NCI-H1417 treated with DMSO at 0.1 percent for 48 hours (cell line): ENCODE measurements around the gene GOLGA5.
A peak's percentile ranks its signal among the peaks of the same experiment; 100 is the strongest.
"Not testable (repeated sequence)": the region's sequence is repeated elsewhere in the genome, so short reads cannot be mapped to it uniquely, and the experiment has no call there.

Experiments
- DNase-seq: peaks from one replicate; lab custom pipeline; 2025; lab: John Stamatoyannopoulos, UW

Gene GOLGA5

GRCh38 chr14:92778868-92779565 lies 15.1 kb upstream of the GOLGA5 start:
- not testable (repeated sequence) for DNase-seq

GRCh38 chr14:92780444-92781232 lies 13.5 kb upstream of the GOLGA5 start:
- DNase-seq = no peak

- DNase-seq = no peak
Measured at GRCh38 chr14:92781350-92781749, 12.8 kb upstream of the GOLGA5 start.

- peak; percentile 41 for DNase-seq
Measured at GRCh38 chr14:92783813-92784431, 10.2 kb upstream of the GOLGA5 start.

- no peak for DNase-seq
Measured at GRCh38 chr14:92785667-92786426, 8.3 kb upstream of the GOLGA5 start.

- no peak for DNase-seq
Measured at GRCh38 chr14:92786427-92786756, 7.7 kb upstream of the GOLGA5 start.

GRCh38 chr14:92787554-92787953 lies 6.6 kb upstream of the GOLGA5 start:
- DNase-seq = no peak

- no peak for DNase-seq
Measured at GRCh38 chr14:92789457-92790089, 4.5 kb upstream of the GOLGA5 start.

- no peak for DNase-seq
Measured at GRCh38 chr14:92792885-92793284, 1.2 kb upstream of the GOLGA5 start.

GRCh38 chr14:92794547-92794941 lies 439 bp downstream of the GOLGA5 start:
- DNase-seq = no peak

- DNase-seq = no peak
Measured at GRCh38 chr14:92794961-92795360, 856 bp downstream of the GOLGA5 start.

- no peak for DNase-seq
Measured at GRCh38 chr14:92797935-92798653, 4.0 kb downstream of the GOLGA5 start.

- DNase-seq = no peak
Measured at GRCh38 chr14:92798811-92799210, 4.7 kb downstream of the GOLGA5 start.

- DNase-seq = no peak
Measured at GRCh38 chr14:92800012-92800411, 5.9 kb downstream of the GOLGA5 start.

GRCh38 chr14:92800525-92800924 lies 6.4 kb downstream of the GOLGA5 start:
- DNase-seq = no peak

GRCh38 chr14:92801917-92802316 lies 7.8 kb downstream of the GOLGA5 start:
- DNase-seq = no peak

- no peak for DNase-seq
Measured at GRCh38 chr14:92802678-92803077, 8.6 kb downstream of the GOLGA5 start.

- DNase-seq = no peak
Measured at GRCh38 chr14:92813201-92813600, 19.1 kb downstream of the GOLGA5 start.

- DNase-seq = no peak
Measured at GRCh38 chr14:92819011-92819597, 25.0 kb downstream of the GOLGA5 start.

GRCh38 chr14:92819680-92820535 lies 25.8 kb downstream of the GOLGA5 start:
- not testable (repeated sequence) for DNase-seq
